DMS153 treated with DMSO at 0.1 percent for 48 hours (cell line): Measurements from ENCODE around the gene APOC4.
"Not testable (repeated sequence)": the region's sequence is repeated elsewhere in the genome, so short reads cannot be mapped to it uniquely, and the experiment has no call there.

Experiments
- DNase-seq: peaks from one replicate; lab custom pipeline; 2025; ENCODE audit not compliant: unreplicated experiment; lab: John Stamatoyannopoulos, UW

The APOC4 gene

DNA sequence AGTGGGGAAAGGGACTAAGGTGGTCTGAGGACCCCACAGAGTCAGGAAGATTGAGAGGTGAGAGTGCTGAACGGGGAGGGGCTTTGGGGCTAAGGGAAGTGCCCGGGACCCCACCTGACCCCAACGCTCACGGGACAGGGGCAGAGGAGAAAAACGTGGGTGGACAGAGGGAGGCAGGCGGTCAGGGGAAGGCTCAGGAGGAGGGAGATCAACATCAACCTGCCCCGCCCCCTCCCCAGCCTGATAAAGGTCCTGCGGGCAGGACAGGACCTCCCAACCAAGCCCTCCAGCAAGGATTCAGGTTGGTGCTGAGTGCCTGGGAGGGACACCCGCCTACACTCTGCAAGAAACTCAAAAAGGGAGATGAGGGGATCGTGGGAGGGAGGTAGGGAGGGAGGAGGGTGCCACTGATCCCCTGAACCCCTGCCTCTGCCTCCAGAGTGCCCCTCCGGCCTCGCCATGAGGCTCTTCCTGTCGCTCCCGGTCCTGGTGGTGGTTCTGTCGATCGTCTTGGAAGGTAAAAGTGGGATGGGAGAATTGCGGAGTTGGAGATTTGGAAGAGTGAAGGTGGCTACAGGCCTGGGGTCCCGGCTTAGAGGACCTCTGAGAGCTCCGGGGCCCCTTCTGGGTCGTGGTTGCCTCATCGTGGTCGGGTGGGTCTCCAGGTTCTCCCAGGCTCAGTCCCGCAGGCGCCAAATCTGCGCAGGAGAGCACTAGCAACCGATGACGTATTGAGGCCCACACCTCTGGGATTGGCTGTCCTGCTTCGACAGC is 27.4 kb upstream of the APOC4 start, which contains the start of gene APOC1:
APOC1 (plus strand) TSS at position 176 of the 774 bp plus-strand sequence; CDS start at position 460, 284 bp downstream.
- DNase-seq, result peak; percentile 81

DNA sequence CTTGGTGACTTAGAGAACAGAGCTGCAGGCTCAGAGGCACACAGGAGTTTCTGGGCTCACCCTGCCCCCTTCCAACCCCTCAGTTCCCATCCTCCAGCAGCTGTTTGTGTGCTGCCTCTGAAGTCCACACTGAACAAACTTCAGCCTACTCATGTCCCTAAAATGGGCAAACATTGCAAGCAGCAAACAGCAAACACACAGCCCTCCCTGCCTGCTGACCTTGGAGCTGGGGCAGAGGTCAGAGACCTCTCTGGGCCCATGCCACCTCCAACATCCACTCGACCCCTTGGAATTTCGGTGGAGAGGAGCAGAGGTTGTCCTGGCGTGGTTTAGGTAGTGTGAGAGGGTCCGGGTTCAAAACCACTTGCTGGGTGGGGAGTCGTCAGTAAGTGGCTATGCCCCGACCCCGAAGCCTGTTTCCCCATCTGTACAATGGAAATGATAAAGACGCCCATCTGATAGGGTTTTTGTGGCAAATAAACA is 17.8 kb upstream of the APOC4 start:
- no peak for DNase-seq

DNA sequence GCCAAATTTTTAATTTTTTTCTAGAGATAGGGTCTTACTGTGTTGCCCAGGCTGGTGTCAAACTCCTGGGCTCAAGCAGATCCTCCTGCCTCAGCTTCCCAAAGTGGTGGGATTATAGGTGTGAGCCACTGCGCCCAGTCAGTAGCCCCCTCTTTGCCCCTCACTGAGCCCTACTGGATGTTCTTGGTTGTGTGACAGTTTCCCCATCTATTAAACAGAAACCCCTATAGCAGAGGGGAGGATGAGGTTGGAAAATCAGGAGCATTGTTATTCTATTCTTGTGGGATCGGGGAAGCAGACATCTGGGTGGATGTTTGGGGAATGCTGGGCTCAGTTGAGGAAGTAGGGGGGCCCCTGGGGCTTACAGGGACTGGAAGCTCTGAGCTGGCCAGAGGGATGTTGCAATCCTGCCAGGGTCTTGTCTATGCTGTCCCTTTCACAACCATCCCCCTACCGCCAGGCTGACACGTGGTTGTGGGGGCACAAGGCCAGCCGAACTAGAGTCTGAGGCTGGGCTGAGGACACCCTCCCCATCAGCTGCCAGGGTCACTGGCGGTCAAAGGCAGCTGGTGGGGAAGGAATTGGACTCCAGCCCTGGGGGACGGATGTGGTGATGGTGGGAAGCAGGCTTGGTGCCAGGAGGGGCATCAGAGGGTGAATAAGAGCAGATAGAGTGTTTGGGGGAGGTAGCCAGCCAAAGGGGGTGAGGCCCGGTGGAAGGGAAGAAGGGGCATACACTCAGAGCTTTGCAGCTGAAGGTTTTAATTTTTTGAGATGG is 16.7 kb upstream of the APOC4 start:
- no peak for DNase-seq

DNA sequence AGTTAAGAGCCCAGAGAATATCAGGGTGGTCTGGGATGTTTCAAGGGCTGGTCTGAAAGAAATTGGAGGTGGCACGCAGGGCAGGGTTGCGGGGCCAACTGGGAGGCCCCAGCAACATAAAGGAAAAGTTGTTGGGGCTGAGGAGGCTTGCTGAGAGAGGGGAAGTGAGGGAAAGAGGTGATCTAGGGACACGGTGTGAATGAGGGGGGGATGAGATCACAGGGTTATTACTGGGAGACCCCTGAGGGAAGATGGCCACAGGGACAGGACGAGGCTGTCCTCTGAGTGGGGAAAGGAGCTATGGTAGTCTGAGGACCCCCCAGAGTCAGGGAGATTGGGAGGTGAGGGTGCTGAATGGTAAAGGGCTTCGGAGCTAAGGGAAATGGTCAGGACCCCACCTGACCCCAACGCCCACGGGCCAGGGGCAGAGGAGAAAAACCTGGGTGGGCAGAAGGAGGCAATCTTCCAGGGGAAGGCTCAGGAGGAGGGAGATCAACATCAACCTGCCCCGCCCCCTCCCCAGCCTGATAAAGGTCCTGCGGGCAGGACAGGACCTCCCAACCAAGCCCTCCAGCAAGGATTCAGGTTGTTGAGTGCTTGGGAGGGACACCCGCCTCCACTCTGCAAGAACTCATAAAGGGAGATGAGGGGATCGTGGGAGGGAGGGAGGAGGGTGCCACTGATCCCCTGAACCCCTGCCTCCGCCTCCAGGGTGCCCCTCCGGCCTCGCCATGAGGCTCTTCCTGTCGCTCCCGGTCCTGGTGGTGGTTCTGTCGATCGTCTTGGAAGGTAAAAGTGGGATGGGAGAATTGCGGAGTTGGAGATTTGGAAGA is 15.6 kb upstream of the APOC4 start:
- not testable (repeated sequence) for DNase-seq

DNA sequence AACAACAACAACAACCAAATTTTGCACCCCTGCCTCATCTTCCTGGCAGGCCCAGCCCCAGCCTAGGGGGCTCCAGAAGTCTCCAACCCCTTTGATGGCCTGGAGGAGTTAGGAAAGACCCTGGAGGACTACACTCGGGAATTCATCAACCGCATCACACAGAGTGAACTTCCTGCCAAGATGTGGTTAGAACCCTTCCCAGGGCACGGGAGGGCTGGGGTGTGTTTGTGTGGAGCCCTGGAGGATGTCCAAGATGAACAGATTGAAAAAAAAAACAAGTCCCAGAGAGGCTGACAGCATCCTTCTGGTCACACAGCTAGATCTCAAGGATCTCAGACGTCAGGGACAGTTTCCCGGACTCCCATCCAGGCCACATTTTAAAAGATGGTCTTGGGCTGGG is 14.3 kb upstream of the APOC4 start:
- no peak for DNase-seq

DNA sequence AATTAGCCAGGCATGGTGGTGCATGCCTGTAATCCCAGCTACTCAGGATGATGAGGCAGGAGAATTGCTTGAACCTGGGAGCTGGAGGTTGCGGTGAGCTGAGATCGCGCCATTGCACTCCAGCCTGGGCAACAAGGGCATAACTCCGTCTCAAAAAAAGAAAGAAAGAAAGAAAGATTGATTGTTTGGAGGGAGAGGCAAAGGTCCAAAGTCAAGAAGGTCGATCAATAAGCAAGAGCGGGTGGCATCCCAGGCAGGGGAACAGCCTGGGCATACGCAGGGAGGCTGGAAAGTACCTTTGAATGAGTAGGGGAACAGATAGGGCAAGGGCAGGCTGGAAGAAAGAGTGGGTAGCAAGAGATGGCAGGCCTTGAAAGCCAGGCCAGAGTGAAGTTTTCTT is 11.9 kb upstream of the APOC4 start:
- DNase-seq, result no peak

DNA sequence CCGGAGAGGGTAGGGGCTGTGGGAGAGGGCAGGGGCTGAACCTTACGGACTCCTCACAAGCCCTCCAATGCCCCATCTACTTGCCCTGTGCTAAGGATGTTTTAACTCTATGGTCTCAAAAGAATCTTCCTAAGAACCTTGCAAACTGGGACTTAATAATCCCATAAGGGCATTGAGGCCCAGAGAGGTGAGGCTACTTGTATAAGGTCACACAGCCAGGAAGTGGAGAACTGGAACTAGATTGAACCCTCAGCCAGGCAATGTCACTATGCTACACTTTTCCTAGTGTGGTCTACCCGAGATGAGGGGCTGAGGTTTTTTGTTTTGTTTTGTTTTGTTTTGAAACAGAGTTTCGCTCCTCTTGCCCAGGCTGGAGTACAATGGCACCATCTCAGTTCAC is 10.5 kb upstream of the APOC4 start:
- DNase-seq, result no peak

- no peak for DNase-seq
Measured at GRCh38 chr19:44939668-44940067, 2.4 kb upstream of the APOC4 start.

- DNase-seq, result no peak
Measured at GRCh38 chr19:44943801-44944249, 1.8 kb downstream of the APOC4 start.

DNA sequence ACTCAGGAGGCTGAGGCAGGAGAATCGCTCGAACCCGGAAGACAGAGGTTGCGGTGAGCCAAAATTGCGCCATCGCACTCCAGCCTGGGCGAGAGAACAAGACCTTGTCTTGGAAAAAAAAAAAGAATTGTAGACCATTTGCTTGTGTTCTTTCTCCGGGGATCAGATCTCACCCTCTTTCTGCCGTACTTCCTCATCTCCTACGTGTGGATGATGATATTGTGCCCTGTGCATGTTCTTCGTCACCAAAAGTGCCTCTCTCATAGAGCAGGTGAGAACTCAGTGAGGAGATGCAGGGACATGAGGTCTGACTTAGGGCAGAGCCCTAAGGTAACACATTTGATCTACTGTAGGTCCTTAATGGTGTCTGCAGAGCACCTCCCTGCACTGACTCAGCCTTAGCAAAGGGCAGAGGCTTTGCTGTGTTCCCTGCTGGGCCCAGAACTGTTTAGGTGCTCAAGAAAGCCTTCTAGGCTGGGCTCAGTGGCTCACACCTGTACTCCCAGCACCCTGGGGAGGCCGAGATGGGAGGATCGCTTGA is 5.1 kb downstream of the APOC4 start:
- no peak for DNase-seq

GRCh38 chr19:44948237-44948636 is 6.2 kb downstream of the APOC4 start:
- DNase-seq, result no peak

- no peak for DNase-seq
Measured at GRCh38 chr19:44948763-44949374, 6.8 kb downstream of the APOC4 start.

- DNase-seq, result no peak
Measured at GRCh38 chr19:44949550-44949949, 7.5 kb downstream of the APOC4 start.

GRCh38 chr19:44951179-44952159 is 9.4 kb downstream of the APOC4 start:
- DNase-seq, result peak; percentile 51

DNA sequence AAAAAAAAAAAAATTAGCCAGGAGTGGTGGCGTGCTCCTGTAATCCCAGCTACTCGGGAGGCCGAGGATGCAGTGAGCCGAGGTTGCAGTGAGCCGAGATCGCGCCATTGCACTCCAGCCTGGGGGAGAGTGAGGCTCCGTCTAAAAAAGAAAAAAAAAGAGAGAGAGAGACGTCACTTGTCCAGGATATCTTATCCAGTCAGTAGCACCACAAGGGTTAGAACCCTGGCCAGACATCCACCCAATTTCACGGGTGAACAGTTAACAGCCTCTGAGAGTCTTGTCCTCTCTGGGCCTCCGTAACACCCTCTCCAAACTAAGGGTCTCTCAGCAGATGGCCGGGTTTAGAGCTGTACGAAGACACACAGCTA is 12.2 kb downstream of the APOC4 start:
- DNase-seq, result no peak

GRCh38 chr19:44954649-44955504 is 12.8 kb downstream of the APOC4 start, which contains the start of gene CLPTM1:
TSS of gene CLPTM1 (plus strand) at chr19:44955380. CDS start at chr19:44955396, 16 bp downstream.
- peak; percentile 96 for DNase-seq

DNA sequence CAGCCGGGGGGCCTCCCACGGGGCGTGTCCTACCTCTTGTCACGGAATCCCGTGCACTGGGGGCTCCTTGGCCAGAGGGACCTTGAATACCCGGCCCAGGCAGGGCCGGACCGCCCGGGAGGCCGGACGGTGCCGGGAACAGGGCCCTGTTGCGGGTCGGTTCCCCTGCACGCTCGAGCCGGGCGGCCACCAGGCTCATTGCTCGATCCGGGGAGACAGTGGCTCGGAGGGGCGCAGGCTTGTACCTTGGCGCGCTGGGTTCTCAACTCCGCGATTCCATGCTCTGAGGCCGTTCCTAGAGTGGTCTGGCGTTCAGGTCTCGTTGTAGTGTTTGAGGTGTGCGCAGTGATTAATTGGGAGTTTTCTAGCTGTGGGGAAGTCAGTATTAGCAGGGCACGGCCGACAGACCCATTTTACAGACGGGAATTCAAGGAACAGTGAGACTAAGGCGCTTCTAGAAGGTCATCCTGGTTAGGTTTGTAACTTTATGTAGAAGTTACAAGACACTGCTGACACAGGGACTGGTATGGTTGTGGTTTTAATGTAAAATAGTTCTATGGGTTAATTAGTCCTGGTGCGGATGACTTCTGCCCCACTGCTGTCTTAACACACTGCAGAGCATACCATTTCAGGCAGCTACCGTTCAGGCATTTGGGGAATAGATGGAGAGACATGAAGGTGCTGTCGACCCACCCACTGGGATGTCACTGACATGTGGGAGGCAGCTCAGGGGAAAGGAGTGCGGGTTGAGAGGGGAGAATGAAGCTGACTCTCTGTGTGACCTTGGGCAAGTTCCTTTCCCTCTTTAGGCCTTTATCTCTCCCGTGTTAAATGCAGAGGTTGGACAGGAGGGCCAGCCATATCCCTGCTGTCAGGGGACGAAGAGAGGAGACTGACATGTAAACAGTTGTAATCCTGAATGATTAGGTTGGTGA is 13.7 kb downstream of the APOC4 start:
- DNase-seq, result no peak
